Measurements from ENCODE around the gene TMOD4. TPM values are rescaled to one million over a fixed set of nuclear protein-coding genes. Genes with fewer than 3 reads are reported as not detected.

Gene TMOD4
- total and polyA plus RNA-seq, 9 of the 15 experiments (the other 6 are each of a cell fraction or from before 2014, with no cell fraction given): 0.18 to 1.8 (median 1.1) TPM; not detected in 1

DNA sequence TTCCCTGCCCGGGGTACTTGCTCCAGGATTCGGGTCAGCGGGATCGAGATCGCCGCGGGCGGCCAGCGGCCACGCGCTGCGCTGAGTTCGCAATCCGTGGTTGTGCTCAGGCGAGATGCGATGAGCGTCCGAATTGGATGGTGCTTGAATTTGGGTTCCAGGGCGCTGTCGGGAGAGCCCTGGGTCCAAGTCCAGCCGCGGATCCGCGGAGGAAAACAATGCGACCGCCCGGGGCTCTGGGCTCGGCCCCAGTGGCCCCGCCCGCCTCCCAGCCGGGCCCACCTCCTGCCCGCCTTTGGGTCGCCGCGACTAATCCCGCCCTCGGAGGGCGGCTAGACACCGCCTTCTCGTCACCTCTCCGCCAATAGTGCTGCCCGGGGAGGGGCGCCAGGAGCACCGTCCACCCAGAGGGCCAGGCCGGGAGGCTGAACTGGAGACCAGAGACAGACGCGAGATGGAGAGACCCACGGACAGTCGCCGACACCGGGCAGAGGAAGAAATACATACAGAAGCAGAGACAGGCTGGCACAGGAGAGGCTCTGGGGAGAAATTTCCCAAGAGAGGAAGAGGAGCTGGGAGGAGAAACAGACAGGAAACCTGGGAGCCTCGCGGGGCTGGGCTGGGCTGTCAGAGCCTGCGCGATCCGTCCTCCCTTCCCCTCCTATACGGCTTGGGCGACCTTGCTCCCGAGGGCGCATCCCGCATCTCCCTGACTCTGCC lies 29.2 kb downstream of the TMOD4 start, which contains the start of gene SEMA6C (continued):
- TF ChIP-seq, protein P1, sequence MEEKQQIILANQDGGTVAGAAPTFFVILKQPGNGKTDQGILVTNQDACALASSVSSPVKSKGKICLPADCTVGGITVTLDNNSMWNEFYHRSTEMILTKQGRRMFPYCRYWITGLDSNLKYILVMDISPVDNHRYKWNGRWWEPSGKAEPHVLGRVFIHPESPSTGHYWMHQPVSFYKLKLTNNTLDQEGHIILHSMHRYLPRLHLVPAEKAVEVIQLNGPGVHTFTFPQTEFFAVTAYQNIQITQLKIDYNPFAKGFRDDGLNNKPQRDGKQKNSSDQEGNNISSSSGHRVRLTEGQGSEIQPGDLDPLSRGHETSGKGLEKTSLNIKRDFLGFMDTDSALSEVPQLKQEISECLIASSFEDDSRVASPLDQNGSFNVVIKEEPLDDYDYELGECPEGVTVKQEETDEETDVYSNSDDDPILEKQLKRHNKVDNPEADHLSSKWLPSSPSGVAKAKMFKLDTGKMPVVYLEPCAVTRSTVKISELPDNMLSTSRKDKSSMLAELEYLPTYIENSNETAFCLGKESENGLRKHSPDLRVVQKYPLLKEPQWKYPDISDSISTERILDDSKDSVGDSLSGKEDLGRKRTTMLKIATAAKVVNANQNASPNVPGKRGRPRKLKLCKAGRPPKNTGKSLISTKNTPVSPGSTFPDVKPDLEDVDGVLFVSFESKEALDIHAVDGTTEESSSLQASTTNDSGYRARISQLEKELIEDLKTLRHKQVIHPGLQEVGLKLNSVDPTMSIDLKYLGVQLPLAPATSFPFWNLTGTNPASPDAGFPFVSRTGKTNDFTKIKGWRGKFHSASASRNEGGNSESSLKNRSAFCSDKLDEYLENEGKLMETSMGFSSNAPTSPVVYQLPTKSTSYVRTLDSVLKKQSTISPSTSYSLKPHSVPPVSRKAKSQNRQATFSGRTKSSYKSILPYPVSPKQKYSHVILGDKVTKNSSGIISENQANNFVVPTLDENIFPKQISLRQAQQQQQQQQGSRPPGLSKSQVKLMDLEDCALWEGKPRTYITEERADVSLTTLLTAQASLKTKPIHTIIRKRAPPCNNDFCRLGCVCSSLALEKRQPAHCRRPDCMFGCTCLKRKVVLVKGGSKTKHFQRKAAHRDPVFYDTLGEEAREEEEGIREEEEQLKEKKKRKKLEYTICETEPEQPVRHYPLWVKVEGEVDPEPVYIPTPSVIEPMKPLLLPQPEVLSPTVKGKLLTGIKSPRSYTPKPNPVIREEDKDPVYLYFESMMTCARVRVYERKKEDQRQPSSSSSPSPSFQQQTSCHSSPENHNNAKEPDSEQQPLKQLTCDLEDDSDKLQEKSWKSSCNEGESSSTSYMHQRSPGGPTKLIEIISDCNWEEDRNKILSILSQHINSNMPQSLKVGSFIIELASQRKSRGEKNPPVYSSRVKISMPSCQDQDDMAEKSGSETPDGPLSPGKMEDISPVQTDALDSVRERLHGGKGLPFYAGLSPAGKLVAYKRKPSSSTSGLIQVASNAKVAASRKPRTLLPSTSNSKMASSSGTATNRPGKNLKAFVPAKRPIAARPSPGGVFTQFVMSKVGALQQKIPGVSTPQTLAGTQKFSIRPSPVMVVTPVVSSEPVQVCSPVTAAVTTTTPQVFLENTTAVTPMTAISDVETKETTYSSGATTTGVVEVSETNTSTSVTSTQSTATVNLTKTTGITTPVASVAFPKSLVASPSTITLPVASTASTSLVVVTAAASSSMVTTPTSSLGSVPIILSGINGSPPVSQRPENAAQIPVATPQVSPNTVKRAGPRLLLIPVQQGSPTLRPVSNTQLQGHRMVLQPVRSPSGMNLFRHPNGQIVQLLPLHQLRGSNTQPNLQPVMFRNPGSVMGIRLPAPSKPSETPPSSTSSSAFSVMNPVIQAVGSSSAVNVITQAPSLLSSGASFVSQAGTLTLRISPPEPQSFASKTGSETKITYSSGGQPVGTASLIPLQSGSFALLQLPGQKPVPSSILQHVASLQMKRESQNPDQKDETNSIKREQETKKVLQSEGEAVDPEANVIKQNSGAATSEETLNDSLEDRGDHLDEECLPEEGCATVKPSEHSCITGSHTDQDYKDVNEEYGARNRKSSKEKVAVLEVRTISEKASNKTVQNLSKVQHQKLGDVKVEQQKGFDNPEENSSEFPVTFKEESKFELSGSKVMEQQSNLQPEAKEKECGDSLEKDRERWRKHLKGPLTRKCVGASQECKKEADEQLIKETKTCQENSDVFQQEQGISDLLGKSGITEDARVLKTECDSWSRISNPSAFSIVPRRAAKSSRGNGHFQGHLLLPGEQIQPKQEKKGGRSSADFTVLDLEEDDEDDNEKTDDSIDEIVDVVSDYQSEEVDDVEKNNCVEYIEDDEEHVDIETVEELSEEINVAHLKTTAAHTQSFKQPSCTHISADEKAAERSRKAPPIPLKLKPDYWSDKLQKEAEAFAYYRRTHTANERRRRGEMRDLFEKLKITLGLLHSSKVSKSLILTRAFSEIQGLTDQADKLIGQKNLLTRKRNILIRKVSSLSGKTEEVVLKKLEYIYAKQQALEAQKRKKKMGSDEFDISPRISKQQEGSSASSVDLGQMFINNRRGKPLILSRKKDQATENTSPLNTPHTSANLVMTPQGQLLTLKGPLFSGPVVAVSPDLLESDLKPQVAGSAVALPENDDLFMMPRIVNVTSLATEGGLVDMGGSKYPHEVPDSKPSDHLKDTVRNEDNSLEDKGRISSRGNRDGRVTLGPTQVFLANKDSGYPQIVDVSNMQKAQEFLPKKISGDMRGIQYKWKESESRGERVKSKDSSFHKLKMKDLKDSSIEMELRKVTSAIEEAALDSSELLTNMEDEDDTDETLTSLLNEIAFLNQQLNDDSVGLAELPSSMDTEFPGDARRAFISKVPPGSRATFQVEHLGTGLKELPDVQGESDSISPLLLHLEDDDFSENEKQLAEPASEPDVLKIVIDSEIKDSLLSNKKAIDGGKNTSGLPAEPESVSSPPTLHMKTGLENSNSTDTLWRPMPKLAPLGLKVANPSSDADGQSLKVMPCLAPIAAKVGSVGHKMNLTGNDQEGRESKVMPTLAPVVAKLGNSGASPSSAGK (IDR thresholded peaks at IDR 0.05): no peak
- TF ChIP-seq NR2F6 (CRISPR knock-in tag; IDR thresholded peaks at IDR 0.05): no peak
- no peak for TF ChIP-seq ZNF274 (IDR thresholded peaks at IDR 0.05; ENCODE audit: borderline replicate concordance, low read depth, low read length)
- TF ChIP-seq ID3 (CRISPR knock-in tag; IDR thresholded peaks at IDR 0.05): no peak
- no peak for TF ChIP-seq ID3 (tag; IDR thresholded peaks at IDR 0.05)
- TF ChIP-seq, protein P2, sequence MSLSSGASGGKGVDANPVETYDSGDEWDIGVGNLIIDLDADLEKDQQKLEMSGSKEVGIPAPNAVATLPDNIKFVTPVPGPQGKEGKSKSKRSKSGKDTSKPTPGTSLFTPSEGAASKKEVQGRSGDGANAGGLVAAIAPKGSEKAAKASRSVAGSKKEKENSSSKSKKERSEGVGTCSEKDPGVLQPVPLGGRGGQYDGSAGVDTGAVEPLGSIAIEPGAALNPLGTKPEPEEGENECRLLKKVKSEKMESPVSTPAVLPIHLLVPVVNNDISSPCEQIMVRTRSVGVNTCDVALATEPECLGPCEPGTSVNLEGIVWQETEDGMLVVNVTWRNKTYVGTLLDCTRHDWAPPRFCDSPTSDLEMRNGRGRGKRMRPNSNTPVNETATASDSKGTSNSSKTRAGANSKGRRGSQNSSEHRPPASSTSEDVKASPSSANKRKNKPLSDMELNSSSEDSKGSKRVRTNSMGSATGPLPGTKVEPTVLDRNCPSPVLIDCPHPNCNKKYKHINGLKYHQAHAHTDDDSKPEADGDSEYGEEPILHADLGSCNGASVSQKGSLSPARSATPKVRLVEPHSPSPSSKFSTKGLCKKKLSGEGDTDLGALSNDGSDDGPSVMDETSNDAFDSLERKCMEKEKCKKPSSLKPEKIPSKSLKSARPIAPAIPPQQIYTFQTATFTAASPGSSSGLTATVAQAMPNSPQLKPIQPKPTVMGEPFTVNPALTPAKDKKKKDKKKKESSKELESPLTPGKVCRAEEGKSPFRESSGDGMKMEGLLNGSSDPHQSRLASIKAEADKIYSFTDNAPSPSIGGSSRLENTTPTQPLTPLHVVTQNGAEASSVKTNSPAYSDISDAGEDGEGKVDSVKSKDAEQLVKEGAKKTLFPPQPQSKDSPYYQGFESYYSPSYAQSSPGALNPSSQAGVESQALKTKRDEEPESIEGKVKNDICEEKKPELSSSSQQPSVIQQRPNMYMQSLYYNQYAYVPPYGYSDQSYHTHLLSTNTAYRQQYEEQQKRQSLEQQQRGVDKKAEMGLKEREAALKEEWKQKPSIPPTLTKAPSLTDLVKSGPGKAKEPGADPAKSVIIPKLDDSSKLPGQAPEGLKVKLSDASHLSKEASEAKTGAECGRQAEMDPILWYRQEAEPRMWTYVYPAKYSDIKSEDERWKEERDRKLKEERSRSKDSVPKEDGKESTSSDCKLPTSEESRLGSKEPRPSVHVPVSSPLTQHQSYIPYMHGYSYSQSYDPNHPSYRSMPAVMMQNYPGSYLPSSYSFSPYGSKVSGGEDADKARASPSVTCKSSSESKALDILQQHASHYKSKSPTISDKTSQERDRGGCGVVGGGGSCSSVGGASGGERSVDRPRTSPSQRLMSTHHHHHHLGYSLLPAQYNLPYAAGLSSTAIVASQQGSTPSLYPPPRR (CRISPR knock-in tag; IDR thresholded peaks at IDR 0.05; ENCODE audit: borderline replicate concordance): no peak
- no peak for TF ChIP-seq U2AF1 (optimal IDR thresholded peaks at IDR 0.05; ENCODE audit: low read depth, low read length)
- TF ChIP-seq PHTF2 (CRISPR knock-in tag; IDR thresholded peaks at IDR 0.05): no peak
- TF ChIP-seq ESRRB (CRISPR knock-in tag; IDR thresholded peaks at IDR 0.05; ENCODE audit: borderline replicate concordance): no peak
- no peak for TF ChIP-seq ZFP36 (IDR thresholded peaks at IDR 0.05; ENCODE audit: low read depth, low read length, partially characterized antibody)
- no peak for TF ChIP-seq EP300 (IDR thresholded peaks at IDR 0.05; ENCODE audit: low read length)
